ENCODE data around the gene UBE2Z. TPM values are rescaled to one million over a fixed set of nuclear protein-coding genes. Genes with fewer than 3 reads are reported as not detected.

Gene UBE2Z
- polyA plus RNA-seq, 1 donor from 2014 or later: 70.3 TPM

DNA sequence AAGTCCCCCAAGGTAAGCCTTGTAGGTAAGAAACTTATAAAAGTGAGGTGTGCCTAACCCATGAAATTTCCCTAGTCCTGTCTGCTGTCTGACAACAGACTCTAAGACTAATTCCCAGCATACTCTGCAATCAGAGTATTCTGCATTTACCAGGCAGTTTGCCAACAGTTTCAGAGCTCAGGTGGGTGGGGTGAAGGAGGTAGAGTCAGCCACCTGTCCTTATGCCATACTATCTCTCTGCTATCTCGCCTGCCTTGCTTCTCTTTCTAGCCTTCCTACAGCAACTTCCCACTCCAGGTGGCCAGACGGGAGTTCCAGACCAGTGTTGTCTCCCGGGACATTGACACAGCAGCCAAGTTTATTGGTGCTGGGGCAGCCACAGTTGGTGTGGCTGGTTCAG is 13.3 kb upstream of the UBE2Z start:
- H3K9me3 ChIP-seq (ENCODE audit: low read length): no peaks in the 10 kb centered on the region
- H3K9ac ChIP-seq (ENCODE audit: low read length): no peak overlapping the region
- H2AFZ ChIP-seq (ENCODE audit: low read depth, low read length): no peak overlapping the region
- no peak overlapping the region for H3K4me2 ChIP-seq (ENCODE audit: low read length)
- no peaks in the 10 kb centered on the region for H3K9me2 ChIP-seq (ENCODE audit: insufficient read depth, low read length)
- no peaks in the 10 kb centered on the region for H3K36me3 ChIP-seq (ENCODE audit: insufficient read depth, low read length)
- H3F3A ChIP-seq (ENCODE audit: insufficient read depth, low read length, poor library complexity, severe bottlenecking): peaks cover 6% of the 10 kb centered on the region
- TF ChIP-seq TAF1 (IDR thresholded peaks at IDR 0.05; ENCODE audit: low read depth) (no peak), EZH2 (IDR thresholded peaks at IDR 0.05; ENCODE audit: borderline replicate concordance, insufficient read depth, low read length, poor library complexity, severe bottlenecking) (no peak), MXI1 (conservative IDR thresholded peaks at IDR 0.05; ENCODE audit: poor library complexity, severe bottlenecking) (no peak), POLR2AphosphoS5 (IDR thresholded peaks at IDR 0.05) (no peak), SMC3 (conservative IDR thresholded peaks at IDR 0.05; ENCODE audit: poor library complexity) (no peak), RAD21 (conservative IDR thresholded peaks at IDR 0.05) (no peak)
- TF ChIP-seq, protein P1, sequence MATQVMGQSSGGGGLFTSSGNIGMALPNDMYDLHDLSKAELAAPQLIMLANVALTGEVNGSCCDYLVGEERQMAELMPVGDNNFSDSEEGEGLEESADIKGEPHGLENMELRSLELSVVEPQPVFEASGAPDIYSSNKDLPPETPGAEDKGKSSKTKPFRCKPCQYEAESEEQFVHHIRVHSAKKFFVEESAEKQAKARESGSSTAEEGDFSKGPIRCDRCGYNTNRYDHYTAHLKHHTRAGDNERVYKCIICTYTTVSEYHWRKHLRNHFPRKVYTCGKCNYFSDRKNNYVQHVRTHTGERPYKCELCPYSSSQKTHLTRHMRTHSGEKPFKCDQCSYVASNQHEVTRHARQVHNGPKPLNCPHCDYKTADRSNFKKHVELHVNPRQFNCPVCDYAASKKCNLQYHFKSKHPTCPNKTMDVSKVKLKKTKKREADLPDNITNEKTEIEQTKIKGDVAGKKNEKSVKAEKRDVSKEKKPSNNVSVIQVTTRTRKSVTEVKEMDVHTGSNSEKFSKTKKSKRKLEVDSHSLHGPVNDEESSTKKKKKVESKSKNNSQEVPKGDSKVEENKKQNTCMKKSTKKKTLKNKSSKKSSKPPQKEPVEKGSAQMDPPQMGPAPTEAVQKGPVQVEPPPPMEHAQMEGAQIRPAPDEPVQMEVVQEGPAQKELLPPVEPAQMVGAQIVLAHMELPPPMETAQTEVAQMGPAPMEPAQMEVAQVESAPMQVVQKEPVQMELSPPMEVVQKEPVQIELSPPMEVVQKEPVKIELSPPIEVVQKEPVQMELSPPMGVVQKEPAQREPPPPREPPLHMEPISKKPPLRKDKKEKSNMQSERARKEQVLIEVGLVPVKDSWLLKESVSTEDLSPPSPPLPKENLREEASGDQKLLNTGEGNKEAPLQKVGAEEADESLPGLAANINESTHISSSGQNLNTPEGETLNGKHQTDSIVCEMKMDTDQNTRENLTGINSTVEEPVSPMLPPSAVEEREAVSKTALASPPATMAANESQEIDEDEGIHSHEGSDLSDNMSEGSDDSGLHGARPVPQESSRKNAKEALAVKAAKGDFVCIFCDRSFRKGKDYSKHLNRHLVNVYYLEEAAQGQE (IDR thresholded peaks at IDR 0.05; ENCODE audit: borderline replicate concordance): no peak
- TF ChIP-seq, protein P2, sequence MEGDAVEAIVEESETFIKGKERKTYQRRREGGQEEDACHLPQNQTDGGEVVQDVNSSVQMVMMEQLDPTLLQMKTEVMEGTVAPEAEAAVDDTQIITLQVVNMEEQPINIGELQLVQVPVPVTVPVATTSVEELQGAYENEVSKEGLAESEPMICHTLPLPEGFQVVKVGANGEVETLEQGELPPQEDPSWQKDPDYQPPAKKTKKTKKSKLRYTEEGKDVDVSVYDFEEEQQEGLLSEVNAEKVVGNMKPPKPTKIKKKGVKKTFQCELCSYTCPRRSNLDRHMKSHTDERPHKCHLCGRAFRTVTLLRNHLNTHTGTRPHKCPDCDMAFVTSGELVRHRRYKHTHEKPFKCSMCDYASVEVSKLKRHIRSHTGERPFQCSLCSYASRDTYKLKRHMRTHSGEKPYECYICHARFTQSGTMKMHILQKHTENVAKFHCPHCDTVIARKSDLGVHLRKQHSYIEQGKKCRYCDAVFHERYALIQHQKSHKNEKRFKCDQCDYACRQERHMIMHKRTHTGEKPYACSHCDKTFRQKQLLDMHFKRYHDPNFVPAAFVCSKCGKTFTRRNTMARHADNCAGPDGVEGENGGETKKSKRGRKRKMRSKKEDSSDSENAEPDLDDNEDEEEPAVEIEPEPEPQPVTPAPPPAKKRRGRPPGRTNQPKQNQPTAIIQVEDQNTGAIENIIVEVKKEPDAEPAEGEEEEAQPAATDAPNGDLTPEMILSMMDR (IDR thresholded peaks at IDR 0.05; ENCODE audit: poor library complexity, severe bottlenecking): no peak
- H3K27ac ChIP-seq (ENCODE audit: low read length): no peak overlapping the region
- H3K79me2 ChIP-seq (replicated peaks; ENCODE audit: insufficient read depth, low read length): peaks cover 11% of the 10 kb centered on the region
- H3K4me3 ChIP-seq (ENCODE audit: low read length): no peak overlapping the region
- H3K27me3 ChIP-seq (ENCODE audit: insufficient read depth, low read depth, low read length): no peaks in the 10 kb centered on the region
- no peaks in the 10 kb centered on the region for H4K20me1 ChIP-seq (ENCODE audit: insufficient read depth)

DNA sequence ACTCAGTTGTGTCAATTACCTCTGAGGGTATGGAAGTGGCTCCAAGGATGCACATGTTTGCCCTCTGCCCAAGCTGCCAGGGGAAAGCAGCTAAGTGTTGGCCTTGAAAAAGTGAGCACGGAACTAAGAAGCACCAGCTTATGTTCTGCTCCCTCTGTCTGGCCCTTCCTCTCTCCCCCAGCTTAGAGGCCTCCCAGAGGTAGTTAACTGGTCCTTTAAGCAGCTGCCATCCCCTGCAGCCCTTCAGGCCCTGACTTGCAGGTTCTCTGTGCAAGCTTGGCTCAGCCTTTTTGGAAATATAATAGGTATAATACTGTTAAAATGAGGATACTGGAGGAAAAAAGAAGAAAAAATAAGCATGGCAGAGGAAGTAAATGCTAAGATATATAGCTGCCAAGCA is 7.0 kb upstream of the UBE2Z start:
- H4K20me1 ChIP-seq (ENCODE audit: insufficient read depth): no peaks in the 10 kb centered on the region
- H3K27ac ChIP-seq (ENCODE audit: low read length): no peak overlapping the region
- H3K79me2 ChIP-seq (replicated peaks; ENCODE audit: insufficient read depth, low read length): no peaks in the 10 kb centered on the region
- H3K36me3 ChIP-seq (ENCODE audit: insufficient read depth, low read length): no peaks in the 10 kb centered on the region
- TF ChIP-seq, protein P1 (IDR thresholded peaks at IDR 0.05; ENCODE audit: borderline replicate concordance): no peak
- no peak for TF ChIP-seq TAF1 (IDR thresholded peaks at IDR 0.05; ENCODE audit: low read depth)
- no peak for TF ChIP-seq MXI1 (conservative IDR thresholded peaks at IDR 0.05; ENCODE audit: poor library complexity, severe bottlenecking)
- no peak for TF ChIP-seq POLR2AphosphoS5 (IDR thresholded peaks at IDR 0.05)
- TF ChIP-seq RAD21 (conservative IDR thresholded peaks at IDR 0.05): no peak
- TF ChIP-seq SMC3 (conservative IDR thresholded peaks at IDR 0.05; ENCODE audit: poor library complexity): no peak
- no peak for TF ChIP-seq EP300 (conservative IDR thresholded peaks at IDR 0.05; ENCODE audit: poor library complexity, severe bottlenecking)
- TF ChIP-seq, protein P2 (IDR thresholded peaks at IDR 0.05; ENCODE audit: poor library complexity, severe bottlenecking): no peak
- no peak for TF ChIP-seq EZH2 (IDR thresholded peaks at IDR 0.05; ENCODE audit: borderline replicate concordance, insufficient read depth, low read length, poor library complexity, severe bottlenecking)
- no peak overlapping the region for H3K9ac ChIP-seq (ENCODE audit: low read length)
- H3K9me3 ChIP-seq (ENCODE audit: low read length): no peaks in the 10 kb centered on the region
- no peaks in the 10 kb centered on the region for H3K9me2 ChIP-seq (ENCODE audit: insufficient read depth, low read length)
- no peaks in the 10 kb centered on the region for H3K27me3 ChIP-seq (ENCODE audit: insufficient read depth, low read depth, low read length)
- no peaks in the 10 kb centered on the region for H3F3A ChIP-seq (ENCODE audit: insufficient read depth, low read length, poor library complexity, severe bottlenecking)
- H3K4me3 ChIP-seq (ENCODE audit: low read length): no peak overlapping the region
- H3K4me2 ChIP-seq (ENCODE audit: low read length): no peak overlapping the region
- H2AFZ ChIP-seq (ENCODE audit: low read depth, low read length): no peak overlapping the region

Data from neural cell (in vitro differentiated cells).